HG03571 (cell line): ENCODE results near the gene SEMA5A.

Experiments used
- ATAC-seq: cut with Tn5 transposase; IDR thresholded peaks from one replicate; pipeline ENCODE4 v1.9.1; 2021; ENCODE audit not compliant: unreplicated experiment

SEMA5A gene

DNA sequence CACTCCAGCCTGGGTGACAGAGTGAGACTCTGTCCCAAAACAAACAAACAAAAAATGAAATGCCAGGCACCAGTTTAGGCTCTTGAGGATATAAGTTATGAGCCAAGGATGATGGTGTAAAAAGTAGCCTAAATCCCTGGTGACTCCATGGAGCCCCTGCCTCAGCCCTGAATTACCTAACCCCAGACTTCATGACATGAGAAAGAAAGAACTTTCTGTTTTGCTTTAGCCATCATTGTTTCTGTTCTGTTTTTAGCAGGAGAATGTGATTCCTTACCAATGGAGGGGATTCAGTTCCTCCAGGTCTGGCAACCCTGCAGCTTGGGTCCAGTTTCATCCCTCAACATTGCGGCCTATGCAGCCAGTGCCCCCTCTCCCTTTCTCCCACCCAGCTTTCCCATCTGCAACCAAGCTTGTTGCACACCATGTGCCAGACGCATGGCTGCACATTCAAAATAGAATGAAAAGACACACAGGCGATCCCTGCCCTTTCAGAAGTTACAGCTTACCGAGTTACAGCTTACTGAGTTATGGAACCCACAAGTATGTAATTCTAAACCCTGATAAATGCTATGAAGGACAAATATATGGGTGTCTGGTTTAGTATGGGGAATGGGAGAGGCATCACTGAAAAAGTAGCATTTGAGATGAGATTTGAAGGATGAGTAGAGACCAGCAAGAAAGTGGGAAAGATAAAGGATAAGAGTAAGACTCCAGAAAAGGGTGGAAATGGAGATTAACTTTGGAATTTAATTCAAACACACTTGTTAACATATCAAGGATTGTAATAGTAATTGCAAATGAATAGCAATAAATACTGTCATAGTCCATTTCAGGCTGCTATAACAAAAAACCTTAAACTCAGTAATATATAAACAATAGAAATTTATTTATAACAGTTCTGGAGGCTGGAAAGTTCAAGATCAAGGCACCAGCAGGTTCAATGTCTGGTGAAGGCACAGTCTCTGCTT is 6.0 kb upstream of the SEMA5A start:
- ATAC-seq: no peak

DNA sequence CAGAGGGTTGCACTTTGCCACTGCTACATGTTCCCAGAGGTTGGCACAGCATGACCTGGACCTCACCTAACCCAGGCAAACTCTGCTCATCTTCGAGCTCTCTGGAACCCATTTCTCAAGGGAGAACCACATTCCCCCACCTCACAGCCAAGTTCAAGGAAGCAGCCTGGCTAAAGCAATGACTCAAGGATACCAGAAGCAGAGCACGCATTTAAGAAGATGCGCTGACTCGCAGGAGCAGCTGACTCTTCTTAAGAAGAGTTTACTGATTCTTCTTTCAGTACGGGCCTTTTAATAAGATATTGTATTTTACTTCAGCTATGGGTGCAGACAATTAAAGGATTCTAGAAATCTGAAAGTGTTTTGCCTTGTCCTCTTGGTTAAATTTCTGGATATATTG is 4.1 kb upstream of the SEMA5A start:
- no peak for ATAC-seq

DNA sequence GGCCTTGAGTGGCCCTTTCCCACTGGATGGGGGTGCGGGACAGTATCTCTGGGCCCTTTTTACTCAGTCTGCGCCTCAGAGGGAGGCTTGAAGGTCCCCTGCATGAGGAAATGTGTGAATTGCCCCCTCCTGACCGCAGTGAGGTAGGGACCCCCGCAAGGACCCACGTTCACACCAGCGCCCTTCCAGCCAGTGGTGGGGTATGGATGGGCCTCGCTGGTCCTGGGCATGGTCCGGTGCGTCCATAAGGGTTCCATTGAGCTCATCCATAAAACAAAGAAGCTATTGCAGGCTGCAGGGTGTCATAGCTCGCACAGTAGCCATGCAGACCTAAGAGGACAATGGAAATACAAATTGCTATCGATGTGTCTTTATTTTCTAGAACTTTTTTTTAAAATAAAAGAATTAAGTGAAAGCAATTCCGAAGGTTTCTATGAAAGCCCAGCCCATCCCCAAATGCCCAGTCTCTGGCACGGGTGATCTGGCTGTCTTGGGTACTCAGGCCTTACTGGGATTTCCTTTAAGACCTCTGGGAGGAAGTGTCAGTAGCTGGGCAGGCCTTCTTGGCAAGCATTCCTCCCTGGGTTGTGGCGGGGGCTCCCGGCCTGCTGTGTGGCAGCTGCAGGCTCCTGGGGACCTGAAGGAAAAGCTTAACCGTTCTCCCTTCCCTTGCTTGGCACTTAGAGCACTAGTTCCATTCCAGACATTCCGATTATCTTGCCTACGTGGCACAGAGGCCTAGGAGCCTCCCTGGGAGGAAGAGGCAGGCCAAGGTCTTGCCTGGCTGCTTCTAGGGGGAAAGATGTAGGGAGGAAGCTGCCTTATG is 1.5 kb upstream of the SEMA5A start:
- no peak for ATAC-seq

DNA sequence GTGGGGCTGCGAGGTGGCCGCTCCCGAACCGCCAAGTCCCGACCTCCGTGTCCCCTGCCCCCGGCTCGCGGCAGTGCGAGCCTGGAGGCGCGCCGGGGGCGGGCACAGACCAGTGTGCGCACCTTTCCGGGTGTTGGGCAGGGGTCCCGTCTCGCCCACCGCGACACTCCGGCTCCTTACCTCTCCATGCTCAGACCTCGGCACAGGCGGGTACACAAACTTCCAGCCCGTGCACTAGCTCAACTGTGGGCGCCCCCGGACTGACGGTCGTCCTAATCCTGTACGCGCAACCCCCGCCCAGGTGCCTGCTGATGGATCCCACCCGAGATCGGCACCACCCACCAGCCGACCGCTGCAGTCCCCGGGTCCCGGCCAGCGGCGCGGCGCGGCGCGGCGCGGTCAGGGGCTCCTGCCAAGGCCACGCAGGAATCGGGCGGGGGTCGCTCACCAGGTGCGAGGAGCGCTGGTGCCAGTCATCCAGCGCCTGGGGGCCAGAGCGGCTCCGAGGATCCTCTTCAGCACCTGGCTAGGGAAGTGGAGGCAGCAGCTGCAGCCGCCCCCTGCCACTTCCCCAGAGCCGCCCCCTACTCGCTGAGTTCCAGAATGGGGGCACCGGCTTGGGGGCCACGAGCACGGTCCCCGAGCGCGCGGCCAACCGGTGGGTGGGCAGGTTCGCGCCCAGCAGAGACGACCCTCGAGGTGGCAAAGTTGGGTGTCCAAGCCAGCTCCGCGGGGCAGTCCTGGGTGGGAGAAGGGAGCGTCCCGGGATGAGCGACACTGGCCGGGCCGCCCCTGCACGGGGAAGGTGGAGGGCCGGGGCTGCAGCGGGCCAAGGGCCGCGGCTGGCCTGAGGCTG is 511 bp downstream of the SEMA5A start:
- no peak for ATAC-seq

DNA sequence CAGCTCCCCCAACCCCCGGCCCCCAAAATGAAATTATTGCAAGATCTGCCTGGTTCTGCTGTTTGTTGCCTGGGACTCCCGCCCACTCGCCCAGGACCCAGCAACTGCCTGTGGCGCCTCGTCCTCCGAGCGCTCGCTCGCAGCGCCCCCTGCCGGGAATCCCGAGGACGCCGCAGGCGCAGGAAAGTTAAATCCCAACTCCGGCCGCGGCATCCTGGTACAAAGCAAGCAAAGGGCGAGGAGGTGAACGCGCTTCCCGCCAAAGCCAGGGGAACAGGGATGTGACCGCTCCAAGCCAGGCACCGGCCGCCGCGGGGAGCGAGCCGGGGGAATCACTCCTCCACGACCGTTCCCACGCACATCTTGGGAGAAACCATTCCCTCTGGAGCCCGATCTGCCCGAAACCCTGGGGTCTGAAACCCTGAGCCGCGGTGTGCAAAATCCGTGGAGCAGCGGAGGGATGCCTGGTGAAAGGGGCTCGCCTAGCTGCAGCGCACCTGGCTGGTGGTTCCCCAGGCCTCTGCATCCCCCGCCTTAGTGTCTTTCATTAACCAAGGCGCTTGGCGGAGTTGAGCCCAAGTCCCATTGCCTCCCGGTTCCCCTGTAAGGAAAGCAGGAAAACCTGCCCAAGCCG is 1.3 kb downstream of the SEMA5A start:
- ATAC-seq: peak; percentile 61

DNA sequence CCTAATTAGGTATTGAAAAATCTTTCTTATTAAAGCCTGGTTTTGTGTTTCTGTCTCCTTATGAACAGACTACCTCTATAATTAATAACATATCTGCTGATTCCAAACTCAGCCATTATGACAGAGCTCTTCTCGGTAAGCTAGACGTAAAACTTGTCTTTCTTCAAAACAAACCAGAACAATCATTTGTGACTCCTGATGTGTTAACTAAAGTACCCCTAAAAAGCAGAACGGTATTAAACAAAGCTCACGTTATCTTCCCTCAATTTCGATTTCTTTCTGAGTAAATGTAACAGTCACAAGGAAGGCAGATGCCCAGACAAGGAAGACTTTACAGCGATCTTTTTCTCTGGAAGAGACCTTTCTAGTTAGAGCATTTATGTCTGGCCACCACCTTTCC is 1.8 kb downstream of the SEMA5A start:
- ATAC-seq: no peak

DNA sequence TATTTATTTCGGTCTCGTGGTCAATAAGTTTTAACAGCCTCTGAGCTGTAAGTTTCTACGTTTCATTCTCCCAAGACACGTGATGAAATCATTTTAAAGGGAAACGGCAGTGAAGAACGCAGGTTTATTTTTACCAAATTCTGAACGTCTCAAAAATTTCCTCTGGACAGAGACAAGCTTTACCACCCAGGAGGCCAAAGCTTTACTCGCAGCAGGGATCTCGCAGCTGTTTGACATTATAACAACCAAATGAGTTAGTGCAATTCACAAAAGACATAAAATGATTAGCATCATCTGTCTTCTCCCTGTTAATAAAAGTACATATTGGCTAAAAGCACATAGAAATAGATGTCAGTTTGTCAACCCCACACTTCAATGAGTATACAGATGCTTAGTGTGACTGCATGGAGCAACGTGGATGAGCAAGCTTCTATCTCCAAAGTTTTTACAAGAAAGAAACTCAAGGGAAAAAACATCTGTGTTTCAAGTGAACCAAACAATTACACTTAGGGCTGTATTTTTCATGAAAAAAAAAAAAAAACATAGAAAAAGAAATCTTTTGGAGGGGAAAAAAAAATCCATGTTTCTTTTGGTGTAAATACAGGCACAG is 2.5 kb downstream of the SEMA5A start:
- no peak for ATAC-seq

DNA sequence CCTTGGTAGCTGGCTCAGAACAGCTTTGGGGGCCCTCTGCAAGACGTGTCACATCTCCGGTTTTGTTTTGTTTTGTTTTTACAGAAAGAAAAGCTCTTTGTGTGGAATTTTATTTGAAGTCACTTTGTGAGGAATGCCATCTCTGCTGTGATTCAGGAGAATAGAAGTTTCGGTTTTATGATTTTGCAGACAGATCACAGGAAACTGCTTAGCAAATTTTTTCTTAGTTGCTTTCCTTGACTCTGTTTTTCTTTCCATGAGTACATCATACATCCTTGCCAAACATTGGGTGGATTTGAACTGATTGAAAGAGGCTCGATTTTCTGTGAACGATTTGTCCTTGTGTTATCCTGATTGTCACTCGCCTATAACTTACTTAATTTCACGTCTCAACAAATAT is 5.1 kb downstream of the SEMA5A start:
- ATAC-seq: no peak

DNA sequence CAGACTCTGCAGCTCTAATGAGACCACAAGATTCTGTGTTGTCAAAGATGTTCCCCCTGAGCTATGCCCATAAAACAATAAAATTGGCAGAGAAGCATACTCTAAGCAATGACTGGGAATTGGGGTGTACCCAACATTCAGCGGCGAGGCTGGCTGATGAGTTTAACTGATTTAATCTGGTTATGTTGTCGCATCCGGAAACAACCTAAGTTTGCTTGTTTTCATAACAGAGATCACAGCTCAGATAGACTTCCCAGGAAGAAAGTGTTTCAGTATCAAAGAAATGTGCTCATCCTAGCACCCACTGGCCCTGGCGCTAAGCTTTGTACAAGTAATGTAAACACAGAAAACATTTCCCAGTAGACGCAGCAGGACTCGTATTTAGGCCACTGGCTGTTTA is 7.4 kb downstream of the SEMA5A start:
- ATAC-seq: no peak

DNA sequence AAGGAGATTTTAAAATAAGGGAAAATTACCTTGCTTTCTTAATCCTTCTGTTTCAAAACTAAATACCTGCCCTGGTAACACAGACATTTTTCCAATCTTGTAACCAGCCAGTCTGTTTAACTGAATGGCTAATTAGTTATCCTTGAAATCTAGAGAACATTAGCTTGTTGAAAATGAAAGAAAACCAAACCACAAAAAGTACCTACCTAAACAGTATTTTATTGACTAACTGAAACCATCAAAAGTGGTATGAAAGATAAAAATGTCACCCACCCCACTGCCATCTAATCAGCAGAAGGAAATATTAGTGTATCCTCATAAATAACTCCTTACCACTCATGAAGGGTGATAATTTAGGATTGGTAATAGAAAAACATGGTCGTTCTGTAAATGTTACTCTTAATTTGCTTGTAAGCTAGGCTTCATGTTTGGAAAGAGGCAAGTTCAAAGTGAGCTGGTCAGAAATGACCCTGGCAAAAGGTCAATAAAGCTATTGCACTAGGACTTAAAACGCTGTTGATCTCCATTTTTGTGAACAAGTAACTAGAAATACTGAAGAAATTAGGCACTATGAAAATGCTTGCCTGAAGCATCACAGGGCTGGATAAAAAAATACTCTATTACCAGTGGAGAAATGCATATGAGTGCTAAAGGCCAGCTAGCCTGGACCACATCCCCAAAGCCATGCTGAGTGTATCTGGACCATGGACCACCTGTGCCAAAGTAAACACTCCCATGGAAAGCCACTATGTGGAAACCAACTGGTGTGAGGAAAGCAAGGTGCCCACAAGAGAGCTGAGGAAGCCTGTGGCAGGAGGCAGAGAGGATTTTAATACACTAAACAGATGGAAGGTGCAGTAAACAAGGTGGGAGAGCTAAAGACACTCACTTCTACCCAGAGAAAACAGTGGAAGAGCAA is 8.4 kb downstream of the SEMA5A start:
- no peak for ATAC-seq

DNA sequence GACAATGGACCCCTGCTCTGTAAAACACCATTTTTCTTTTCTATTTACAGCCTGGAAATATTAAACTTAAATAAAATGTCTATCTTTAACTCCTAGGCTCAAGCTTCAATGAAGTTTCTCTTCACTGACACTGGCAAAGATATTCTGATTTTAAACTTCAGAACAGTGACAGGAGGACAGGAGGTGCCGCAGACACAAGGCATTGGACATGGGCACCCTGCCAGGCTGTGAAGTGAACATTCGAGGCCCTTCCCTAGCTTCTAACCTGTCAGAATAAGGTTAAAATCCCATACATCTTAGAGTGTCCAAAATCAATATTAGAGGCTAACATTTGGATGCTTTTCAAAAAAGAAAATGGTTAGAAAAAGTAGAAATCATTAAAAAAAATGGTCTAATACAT is 9.2 kb downstream of the SEMA5A start:
- no peak for ATAC-seq

DNA sequence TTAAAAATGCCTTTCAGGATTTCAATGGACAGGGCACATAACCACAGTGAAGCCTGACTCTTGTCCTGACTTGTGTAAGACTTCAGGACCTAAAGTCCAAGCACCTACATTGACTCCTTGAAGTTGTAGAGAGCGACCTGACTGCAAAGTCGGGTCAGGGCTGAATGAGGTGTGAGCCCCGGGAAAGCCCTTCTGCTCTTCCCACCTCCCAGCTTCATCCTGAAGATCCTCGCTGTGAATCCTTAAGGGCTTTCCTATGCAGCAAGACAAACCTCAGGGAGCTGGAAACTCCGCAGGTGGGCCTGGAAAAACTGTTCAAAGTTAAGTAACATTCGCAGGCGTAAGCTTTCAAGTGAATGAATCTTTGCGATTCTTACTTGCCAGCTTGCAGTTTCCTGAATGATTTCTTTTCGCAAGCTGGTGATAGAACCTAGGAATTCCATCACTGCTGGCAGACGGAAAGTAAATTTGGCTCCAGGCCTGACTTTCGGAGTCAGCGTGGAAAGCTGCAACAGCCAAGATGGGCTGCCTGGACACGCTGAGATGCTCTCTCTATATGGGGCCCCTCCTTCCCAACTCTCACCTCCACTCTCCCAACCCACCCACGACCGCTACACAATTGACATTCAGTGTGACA is 10.9 kb downstream of the SEMA5A start:
- ATAC-seq: no peak

DNA sequence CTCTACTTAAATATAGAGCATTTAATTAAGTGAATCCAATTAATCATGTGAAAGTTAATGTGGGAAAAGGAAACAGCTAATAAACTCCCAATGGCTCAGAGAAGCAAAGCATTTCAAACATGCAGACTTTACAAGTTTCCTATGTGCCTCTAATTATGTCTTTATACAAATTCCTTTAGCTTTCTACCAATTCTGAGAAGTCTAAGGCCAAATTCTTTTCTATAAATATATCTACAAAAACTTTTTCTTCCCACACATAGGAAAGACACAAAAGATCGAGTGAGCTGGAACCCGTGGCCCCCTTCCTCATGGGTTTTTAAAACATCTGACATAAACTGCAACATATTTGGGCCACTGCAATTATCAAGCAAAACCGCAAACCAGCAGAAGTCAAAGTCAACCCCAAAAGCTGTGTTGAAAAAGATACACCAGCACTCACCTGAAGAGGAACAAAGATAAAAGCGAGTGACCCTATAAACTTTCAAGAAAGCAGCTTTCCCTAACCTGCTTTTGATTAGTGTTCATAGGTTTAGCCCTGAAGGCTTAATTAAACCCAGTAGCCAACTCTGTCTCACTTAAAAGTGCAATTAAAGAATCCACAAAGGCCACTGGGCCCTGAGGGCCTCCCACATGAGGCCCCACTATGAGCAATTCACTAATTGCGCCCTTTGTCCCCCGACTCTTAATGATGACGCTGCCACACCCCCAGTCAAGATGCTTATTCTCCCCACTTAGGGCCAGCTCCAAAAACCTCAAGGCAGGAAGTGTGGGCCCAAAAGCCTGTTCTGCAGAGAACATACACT is 12.1 kb downstream of the SEMA5A start:
- ATAC-seq: no peak

DNA sequence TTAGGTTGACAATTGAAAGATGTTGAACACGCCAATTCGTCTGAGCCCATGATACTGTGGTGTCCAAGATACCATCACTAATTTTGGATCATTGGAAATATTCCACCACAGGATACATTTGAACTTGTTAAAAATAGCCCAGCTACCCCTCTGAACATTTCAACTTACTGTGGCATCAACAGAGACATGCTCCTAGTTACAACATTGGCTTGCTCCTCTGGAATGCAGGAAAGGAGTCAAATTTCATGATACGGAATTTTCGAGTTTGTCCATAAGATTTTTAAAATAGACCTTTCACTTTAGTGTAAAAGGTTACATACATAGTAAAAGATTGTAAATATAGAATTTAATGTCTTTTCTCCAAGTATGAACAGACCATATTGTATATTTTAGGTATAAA is 12.8 kb downstream of the SEMA5A start:
- no peak for ATAC-seq

DNA sequence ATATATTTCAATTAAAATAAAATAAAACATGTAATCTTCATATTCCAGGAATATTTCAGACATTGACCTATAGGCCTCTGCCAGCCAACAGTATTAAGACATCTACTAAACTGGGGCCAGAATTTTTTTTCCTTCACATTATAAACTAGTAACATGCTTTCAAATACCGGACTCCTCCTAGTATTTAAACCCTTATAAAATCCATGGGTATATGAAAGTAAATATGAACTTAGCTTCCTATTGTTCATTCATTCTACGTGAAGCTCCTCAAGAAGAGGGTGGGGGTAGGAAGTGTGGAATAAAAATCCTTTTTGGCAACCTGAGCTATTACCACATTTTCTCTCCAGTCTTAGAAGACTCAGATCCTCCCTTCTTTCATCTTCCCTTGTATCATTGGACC is 16.4 kb downstream of the SEMA5A start:
- ATAC-seq: no peak

DNA sequence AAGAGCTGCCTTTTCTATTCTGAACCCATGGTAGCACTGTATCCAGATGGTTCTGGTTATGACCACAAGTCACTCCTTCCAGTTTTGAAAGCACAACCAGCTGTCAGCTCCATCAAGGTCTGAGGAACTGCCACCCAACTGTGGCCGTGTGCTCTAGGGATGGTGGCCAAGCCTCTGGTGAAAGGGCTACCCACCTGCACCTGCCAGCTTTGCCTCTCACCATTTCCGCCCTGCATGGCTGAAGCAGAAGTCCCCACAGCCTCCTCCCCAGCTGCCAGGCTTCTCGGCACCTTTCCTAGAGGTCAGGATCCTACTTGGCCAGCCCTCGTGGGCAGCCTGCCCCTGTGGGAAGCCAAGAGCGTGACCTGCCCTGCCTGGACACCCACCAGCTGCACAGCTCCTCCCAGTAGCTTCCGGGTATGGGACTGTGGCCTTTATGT is 16.8 kb downstream of the SEMA5A start:
- ATAC-seq: no peak

DNA sequence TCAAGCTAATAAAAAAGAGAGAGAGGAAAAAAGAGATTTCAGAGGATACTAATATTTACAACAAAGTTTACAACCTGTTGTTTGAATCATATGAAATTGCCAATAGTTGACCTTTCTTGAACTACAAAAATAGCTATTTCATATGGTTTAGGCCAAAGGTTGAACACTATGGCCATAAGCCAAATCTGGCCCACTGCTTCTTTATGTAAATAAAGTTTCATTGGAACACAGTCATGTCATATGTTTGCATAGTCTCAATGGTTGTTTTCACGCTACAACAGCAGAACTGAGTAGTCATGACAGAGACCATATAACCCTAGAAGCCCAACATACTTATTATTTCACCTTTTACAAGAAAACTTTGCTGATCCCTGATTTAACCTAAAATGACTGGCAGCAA is 20.9 kb downstream of the SEMA5A start:
- ATAC-seq: no peak
